Measurements from ENCODE around the gene GLS.
"Not testable (repeated sequence)": the region's sequence is repeated elsewhere in the genome, so short reads cannot be mapped to it uniquely, and the experiment has no call there.

GLS gene

GRCh38 chr2:190932514-190932913, 51.9 kb downstream of the GLS start:
- no peak for DNase-seq (ENCODE audit: low spot score)

GRCh38 chr2:190933361-190933760, 52.7 kb downstream of the GLS start:
- no peak for DNase-seq (ENCODE audit: low spot score)

- no peak for DNase-seq (ENCODE audit: low spot score)
These were observed 54.4 kb downstream of the GLS start for GRCh38 chr2:190935054-190935453.

GRCh38 chr2:190938771-190939335, 58.2 kb downstream of the GLS start:
- DNase-seq (ENCODE audit: low spot score) = no peak

- no peak for DNase-seq (ENCODE audit: low spot score)
These were observed 59.8 kb downstream of the GLS start for GRCh38 chr2:190940454-190940853.

GRCh38 chr2:190941571-190941970, 61.0 kb downstream of the GLS start:
- no peak for DNase-seq (ENCODE audit: low spot score)

GRCh38 chr2:190942697-190943096, 62.1 kb downstream of the GLS start:
- DNase-seq (ENCODE audit: low spot score) = no peak

- DNase-seq (ENCODE audit: low spot score) = no peak
These were observed 63.1 kb downstream of the GLS start for GRCh38 chr2:190943706-190944105.

- DNase-seq (ENCODE audit: low spot score) = no peak
These were observed 66.5 kb downstream of the GLS start for GRCh38 chr2:190947141-190947540.

- no peak for DNase-seq (ENCODE audit: low spot score)
These were observed 67.2 kb downstream of the GLS start for GRCh38 chr2:190947711-190948251.

- no peak for DNase-seq (ENCODE audit: low spot score)
These were observed 68.0 kb downstream of the GLS start for GRCh38 chr2:190948671-190949070.

GRCh38 chr2:190950566-190950991, 70.0 kb downstream of the GLS start:
- no peak for DNase-seq (ENCODE audit: low spot score)

- DNase-seq (ENCODE audit: low spot score) = no peak
These were observed 72.6 kb downstream of the GLS start for GRCh38 chr2:190953257-190953656.

GRCh38 chr2:190959911-190960788, 79.5 kb downstream of the GLS start:
- no peak for DNase-seq (ENCODE audit: low spot score)

GRCh38 chr2:190961117-190961516, 80.5 kb downstream of the GLS start:
- DNase-seq (ENCODE audit: low spot score) = not testable (repeated sequence)

- DNase-seq (ENCODE audit: low spot score) = no peak
These were observed 81.4 kb downstream of the GLS start for GRCh38 chr2:190961918-190962487.

- no peak for DNase-seq (ENCODE audit: low spot score)
These were observed 82.5 kb downstream of the GLS start for GRCh38 chr2:190963088-190963487.

- DNase-seq (ENCODE audit: low spot score) = no peak
These were observed 83.7 kb downstream of the GLS start for GRCh38 chr2:190964170-190964795.

GRCh38 chr2:190965580-190966222, 85.1 kb downstream of the GLS start:
- DNase-seq (ENCODE audit: low spot score) = no peak

- no peak for DNase-seq (ENCODE audit: low spot score)
These were observed 87.9 kb downstream of the GLS start for GRCh38 chr2:190968522-190968921.

GRCh38 chr2:190970160-190970559, 89.5 kb downstream of the GLS start:
- DNase-seq (ENCODE audit: low spot score) = no peak

Data from pons (tissue), 1 donor.